HEK293T (cell line): ENCODE results near the gene TOMT.
"Not testable (repeated sequence)": the region's sequence is repeated elsewhere in the genome, so short reads cannot be mapped to it uniquely, and the experiment has no call there.

Experiments used
- CTCF ChIA-PET: fragments of 350-600 bp; formaldehyde crosslinking; extraction: SDS; loops from one replicate; lab custom pipeline; 2021; ENCODE audit warnings: antibody characterized with exemption, inconsistent platforms; lab: Yijun Ruan, JAX
- POLR2A ChIA-PET: fragments of 350-600 bp; formaldehyde crosslinking; extraction: SDS; loops from one replicate; lab custom pipeline; 2020; ENCODE audit warnings: antibody characterized with exemption, inconsistent platforms; lab: Yijun Ruan, JAX
- DNase-seq: peaks from one replicate; pipeline ENCODE4 v3.0.0; 2012; ENCODE audit warnings: mixed read lengths; ENCODE audit errors: extremely low spot score
- ARNT ChIP-seq: fragments of 450-650 bp; IDR thresholded peaks from 2 replicates; pipeline ENCODE4 v1.6.1; 2017; ENCODE audit warnings: mild to moderate bottlenecking
- BHLHE40 ChIP-seq: fragments of 450-650 bp; IDR thresholded peaks from 2 replicates; pipeline ENCODE4 v1.6.1; 2016; ENCODE audit warnings: mild to moderate bottlenecking, moderate library complexity, borderline replicate concordance
- CTBP1 ChIP-seq: fragments of 450-650 bp; IDR thresholded peaks from 2 replicates; pipeline ENCODE4 v1.6.1; 2016; ENCODE audit warnings: borderline replicate concordance
- ELF4 ChIP-seq: fragments of 450-650 bp; IDR thresholded peaks from 2 replicates; pipeline ENCODE4 v1.6.1; 2017; ENCODE audit warnings: antibody characterized with exemption
- FOXA1 ChIP-seq: fragments of 450-650 bp; IDR thresholded peaks from 2 replicates; pipeline ENCODE4 v1.6.1; 2016; ENCODE audit warnings: mild to moderate bottlenecking
- FOXK2 ChIP-seq: fragments of 450-650 bp; IDR thresholded peaks from 2 replicates; pipeline ENCODE4 v1.6.1; 2016; ENCODE audit warnings: mild to moderate bottlenecking
- FOXM1 ChIP-seq: fragments of 450-650 bp; IDR thresholded peaks from 2 replicates; pipeline ENCODE4 v1.6.1; 2017; ENCODE audit warnings: mild to moderate bottlenecking, borderline replicate concordance
- HDGF ChIP-seq: fragments of 450-650 bp; IDR thresholded peaks from 2 replicates; pipeline ENCODE4 v1.6.1; 2017; ENCODE audit warnings: antibody characterized with exemption, borderline replicate concordance
- L3MBTL2 ChIP-seq: fragments of 450-650 bp; conservative IDR thresholded peaks from 2 replicates; pipeline ENCODE4 v1.6.1; 2016; ENCODE audit warnings: mild to moderate bottlenecking
- LEF1 ChIP-seq: fragments of 450-650 bp; IDR thresholded peaks from 2 replicates; pipeline ENCODE4 v1.6.1; 2017; ENCODE audit warnings: mild to moderate bottlenecking, borderline replicate concordance
- NFRKB ChIP-seq: fragments of 450-650 bp; IDR thresholded peaks from 2 replicates; pipeline ENCODE4 v1.6.1; 2016; ENCODE audit warnings: mild to moderate bottlenecking, moderate library complexity
- SP1 ChIP-seq: fragments of 450-650 bp; IDR thresholded peaks from 2 replicates; pipeline ENCODE4 v1.6.1; 2017
- SUZ12 ChIP-seq: fragments of 450-650 bp; IDR thresholded peaks from 2 replicates; pipeline ENCODE4 v1.6.1; 2016; ENCODE audit warnings: mild to moderate bottlenecking
- TARDBP ChIP-seq: fragments of 450-650 bp; IDR thresholded peaks from 2 replicates; pipeline ENCODE4 v1.6.1; 2016
- ZNF384 ChIP-seq: fragments of 450-650 bp; IDR thresholded peaks from 2 replicates; pipeline ENCODE4 v1.6.1; 2016
- TF ChIP-seq, protein P1 (sequence below): fragments of 450-650 bp; IDR thresholded peaks from 2 replicates; pipeline ENCODE4 v1.6.1; 2016

TOMT gene

GRCh38 chr11:72138821-72139390 lies 33.2 kb downstream of the TOMT start:
- ChIA-PET POLR2A (interaction anchor here (1.4 kb wide), 1 partner anchor 26 kb away, joined by 4 read pairs; the partner anchor contains the start of gene ANAPC15), CTCF (no interaction called here)
- DNase-seq, result no peak
- TF ChIP-seq, protein P1, sequence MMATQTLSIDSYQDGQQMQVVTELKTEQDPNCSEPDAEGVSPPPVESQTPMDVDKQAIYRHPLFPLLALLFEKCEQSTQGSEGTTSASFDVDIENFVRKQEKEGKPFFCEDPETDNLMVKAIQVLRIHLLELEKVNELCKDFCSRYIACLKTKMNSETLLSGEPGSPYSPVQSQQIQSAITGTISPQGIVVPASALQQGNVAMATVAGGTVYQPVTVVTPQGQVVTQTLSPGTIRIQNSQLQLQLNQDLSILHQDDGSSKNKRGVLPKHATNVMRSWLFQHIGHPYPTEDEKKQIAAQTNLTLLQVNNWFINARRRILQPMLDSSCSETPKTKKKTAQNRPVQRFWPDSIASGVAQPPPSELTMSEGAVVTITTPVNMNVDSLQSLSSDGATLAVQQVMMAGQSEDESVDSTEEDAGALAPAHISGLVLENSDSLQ, result no peak
- TF ChIP-seq SUZ12 (no peak), FOXM1 (no peak), LEF1 (no peak), HDGF (no peak), TARDBP (no peak), BHLHE40 (no peak), ARNT (no peak), FOXA1 (no peak)

GRCh38 chr11:72139500-72139899 lies 33.8 kb downstream of the TOMT start:
- CTCF ChIA-PET, result no interaction called here
- POLR2A ChIA-PET, result interaction anchor here (1.4 kb wide), 1 partner anchor 27 kb away, joined by 4 read pairs; the partner anchor contains the start of gene ANAPC15
- no peak for DNase-seq
- TF ChIP-seq TARDBP (no peak), FOXK2 (no peak)

DNA sequence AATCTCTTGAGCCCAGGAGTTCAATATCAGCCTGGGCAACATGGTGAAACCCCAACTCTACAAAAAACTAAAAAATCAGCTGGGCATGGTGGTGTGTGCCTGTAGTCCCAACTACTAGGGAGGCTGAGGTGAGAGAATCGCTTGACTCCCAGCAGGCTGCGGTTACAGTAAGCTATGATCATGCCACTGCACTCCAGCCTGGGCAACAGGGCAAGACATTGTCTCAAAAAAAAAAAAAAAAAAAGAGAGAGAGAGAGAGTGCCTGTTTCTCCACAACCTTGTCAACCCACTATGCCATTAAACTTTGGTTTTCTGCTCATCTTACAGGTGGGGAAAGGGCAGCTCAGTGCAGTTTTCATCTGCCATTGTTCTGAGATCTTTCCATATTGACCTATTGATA lies 34.9 kb downstream of the TOMT start:
- DNase-seq, result no peak
- TF ChIP-seq BHLHE40 (no peak), ELF4 (no peak), ARNT (no peak), FOXK2 (no peak), SP1 (no peak), L3MBTL2 (no peak), HDGF (no peak), SUZ12 (no peak), FOXA1 (no peak), CTBP1 (no peak), NFRKB (no peak)
- ChIA-PET CTCF (no interaction called here), POLR2A (no interaction called here)

- POLR2A ChIA-PET, result interaction anchor here (1.0 kb wide), 1 partner anchor 29 kb away, joined by 3 read pairs; the partner anchor contains the start of gene ANAPC15
- no peak for TF ChIP-seq HDGF
- no peak for TF ChIP-seq NFRKB
- no peak for TF ChIP-seq BHLHE40
- TF ChIP-seq SP1, result no peak
- TF ChIP-seq TARDBP, result no peak
- no peak for TF ChIP-seq CTBP1
- TF ChIP-seq SUZ12, result no peak
- TF ChIP-seq, protein P1, result no peak
- no peak for TF ChIP-seq FOXA1
- no peak for TF ChIP-seq ARNT
- no peak for TF ChIP-seq ELF4
- TF ChIP-seq FOXK2, result no peak
- TF ChIP-seq ZNF384, result no peak
- TF ChIP-seq L3MBTL2, result no peak
- TF ChIP-seq FOXM1, result no peak
- TF ChIP-seq LEF1, result no peak
- CTCF ChIA-PET, result no interaction called here
- no peak for DNase-seq
Measured at GRCh38 chr11:72141066-72141465, 35.3 kb downstream of the TOMT start.

DNA sequence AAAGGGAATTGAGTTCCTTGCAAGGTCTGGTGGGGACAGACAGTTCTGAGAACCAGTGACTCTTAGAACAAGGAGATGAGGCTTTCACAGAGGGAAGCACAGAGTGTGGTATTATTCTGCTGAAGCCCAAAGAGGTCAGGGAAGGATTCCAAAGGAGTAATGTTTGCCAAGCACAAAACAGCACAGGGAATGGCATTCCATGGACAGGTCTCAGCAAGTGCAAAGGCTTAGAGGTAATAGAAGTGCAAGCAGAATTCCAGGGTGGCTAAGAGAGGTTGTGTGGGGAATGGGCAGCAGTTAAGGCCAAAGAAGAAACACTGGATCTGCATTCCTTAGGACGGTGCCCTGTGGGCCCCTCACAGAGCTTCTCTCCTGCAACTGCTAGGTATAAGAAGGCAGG lies 36.4 kb downstream of the TOMT start:
- DNase-seq, CTCF ChIA-PET: not testable (repeated sequence)
- POLR2A ChIA-PET, result interaction anchor here (1.0 kb wide), 1 partner anchor 30 kb away, joined by 3 read pairs; the partner anchor contains the start of gene ANAPC15

DNA sequence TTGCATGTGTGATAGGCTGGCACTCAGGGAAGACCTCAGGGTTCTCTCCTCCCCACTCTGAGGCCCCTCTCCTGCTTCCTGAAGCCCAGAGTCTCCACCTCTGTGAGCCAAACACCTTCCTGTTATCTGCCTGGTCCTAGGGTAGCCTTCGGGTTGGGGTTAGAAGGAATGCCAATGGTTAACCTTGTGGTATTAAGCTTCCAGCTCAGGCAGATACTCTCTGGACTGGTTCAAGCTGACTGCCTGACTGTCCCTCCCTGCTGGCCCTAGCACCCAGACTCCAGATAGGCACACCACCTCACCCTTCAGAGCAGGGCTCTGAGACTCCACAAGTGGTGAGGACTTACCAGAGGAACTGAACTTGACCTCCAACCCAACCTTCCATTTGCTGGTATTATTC lies 36.8 kb downstream of the TOMT start:
- CTCF ChIA-PET, DNase-seq: not testable (repeated sequence)
- POLR2A ChIA-PET, result interaction anchor here (2.2 kb wide), 1 partner anchor 30 kb away, joined by 7 read pairs; the partner anchor contains the start of gene ANAPC15

DNA sequence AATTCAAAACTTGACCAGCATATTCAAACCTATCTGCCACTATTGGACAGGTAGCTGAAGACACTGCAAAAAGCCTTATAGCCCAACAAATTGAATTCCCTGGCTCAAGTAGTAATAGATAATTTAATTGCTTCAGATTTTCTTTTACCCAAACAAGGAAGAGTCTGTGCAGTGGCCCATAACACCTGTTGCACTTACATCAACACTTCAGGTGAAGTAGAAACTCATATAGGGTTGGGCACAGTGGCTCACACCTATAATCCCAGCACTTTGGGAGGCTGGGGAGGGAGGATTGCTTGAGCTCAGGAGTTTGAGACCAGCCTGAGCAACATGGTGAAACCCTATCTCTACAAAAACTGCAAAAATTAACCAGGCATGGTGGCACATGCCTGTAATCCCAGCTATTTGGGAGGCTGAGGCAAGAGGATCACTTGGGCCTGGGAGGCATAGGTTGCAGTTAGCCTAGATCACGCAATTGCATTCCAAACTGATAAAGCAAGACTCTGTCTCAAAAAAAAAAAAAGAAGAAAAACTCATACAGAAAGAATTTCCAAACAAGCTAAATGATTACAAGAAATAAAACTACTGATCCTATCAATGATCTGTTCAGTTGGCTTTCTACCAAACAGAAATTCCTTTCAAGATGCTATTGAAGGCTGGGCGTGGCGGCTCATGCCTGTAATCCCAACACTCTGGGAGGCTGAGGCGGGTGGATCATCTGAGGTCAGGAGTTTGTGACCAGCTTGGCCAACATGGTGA lies 39.3 kb downstream of the TOMT start:
- POLR2A ChIA-PET, result interaction anchor here (2.2 kb wide), 1 partner anchor 32 kb away, joined by 7 read pairs; the partner anchor contains the start of gene ANAPC15
- no peak for DNase-seq
- TF ChIP-seq TARDBP, result no peak
- no peak for TF ChIP-seq LEF1
- CTCF ChIA-PET, result interaction anchor here (0.6 to 2.1 kb wide), 6 partner anchors 9 to 119 kb away, joined by 3 to 16 read pairs (median 4); no protein-coding TSS in a partner anchor
